Cerebellar cortex (tissue), 1 donor: Measurements from ENCODE around the gene COL6A3.
"Not testable (repeated sequence)": the region's sequence is repeated elsewhere in the genome, so short reads cannot be mapped to it uniquely, and the experiment has no call there.

Source experiments
- DNase-seq: peaks from one replicate; pipeline ENCODE4 v3.0.0-alpha.2; 2015; ENCODE audit warnings: low spot score

Gene COL6A3

GRCh38 chr2:237383991-237384671 is 29.8 kb downstream of the COL6A3 start:
- no peak for DNase-seq

GRCh38 chr2:237380768-237381167 is 33.2 kb downstream of the COL6A3 start:
- no peak for DNase-seq

- DNase-seq = no peak
These were observed 34.3 kb downstream of the COL6A3 start for GRCh38 chr2:237379636-237380035.

- no peak for DNase-seq
These were observed 35.3 kb downstream of the COL6A3 start for GRCh38 chr2:237378650-237379049.

GRCh38 chr2:237374284-237375060 is 39.5 kb downstream of the COL6A3 start:
- no peak for DNase-seq

GRCh38 chr2:237371856-237372255 is 42.1 kb downstream of the COL6A3 start:
- no peak for DNase-seq

GRCh38 chr2:237365671-237366070 is 48.3 kb downstream of the COL6A3 start:
- DNase-seq = no peak

- no peak for DNase-seq
These were observed 49.3 kb downstream of the COL6A3 start for GRCh38 chr2:237364655-237365054.

GRCh38 chr2:237361194-237362004 is 52.6 kb downstream of the COL6A3 start:
- no peak for DNase-seq

GRCh38 chr2:237359894-237360780 is 53.8 kb downstream of the COL6A3 start:
- DNase-seq = no peak

GRCh38 chr2:237359518-237359840 is 54.5 kb downstream of the COL6A3 start:
- DNase-seq = no peak

GRCh38 chr2:237358721-237359517 is 55.0 kb downstream of the COL6A3 start:
- no peak for DNase-seq

GRCh38 chr2:237355701-237356100 is 58.3 kb downstream of the COL6A3 start:
- DNase-seq = no peak

- no peak for DNase-seq
These were observed 59.1 kb downstream of the COL6A3 start for GRCh38 chr2:237354892-237355291.

GRCh38 chr2:237354172-237354571 is 59.8 kb downstream of the COL6A3 start:
- DNase-seq = not testable (repeated sequence)

GRCh38 chr2:237353215-237353614 is 60.7 kb downstream of the COL6A3 start:
- no peak for DNase-seq

GRCh38 chr2:237352279-237352845 is 61.6 kb downstream of the COL6A3 start:
- DNase-seq = no peak

GRCh38 chr2:237351796-237352195 is 62.2 kb downstream of the COL6A3 start:
- no peak for DNase-seq

- no peak for DNase-seq
These were observed 62.9 kb downstream of the COL6A3 start for GRCh38 chr2:237351046-237351445.

GRCh38 chr2:237350597-237350996 is 63.4 kb downstream of the COL6A3 start:
- no peak for DNase-seq

GRCh38 chr2:237350070-237350469 is 63.9 kb downstream of the COL6A3 start:
- no peak for DNase-seq
